Ascending aorta (tissue), 2 donors: Measurements from ENCODE around the gene SDS. TPM values are rescaled to one million over a fixed set of nuclear protein-coding genes. Genes with fewer than 3 reads are reported as not detected.

Experiments used
- DNase-seq, 2 donors: peaks; one replicate each; pipeline ENCODE4 v3.0.0-alpha.2; 2019; ENCODE audit warnings: low spot score in 2 of 2
- H3K27ac ChIP-seq, 2 donors: fragments of 200-600 bp; sonication (generic); one replicate each; pipeline ENCODE4 v1.5.1; 2016 to 2017; ENCODE audit warnings: mild to moderate bottlenecking in 1 of 2
- H3K27me3 ChIP-seq: fragments of 200-600 bp; sonication (generic); one replicate; pipeline ENCODE4 v1.5.1; 2017
- H3K36me3 ChIP-seq, 2 donors: fragments of 200-600 bp; sonication (generic); one replicate each; pipeline ENCODE4 v1.5.1; 2016
- H3K4me1 ChIP-seq, 2 donors: fragments of 200-600 bp; sonication (generic); one replicate each; pipeline ENCODE4 v1.5.1; 2016 to 2017; ENCODE audit warnings: mild to moderate bottlenecking in 1 of 2
- H3K4me3 ChIP-seq, 2 donors: fragments of 200-600 bp; sonication (generic); one replicate each; pipeline ENCODE4 v1.5.1; 2016 to 2017; ENCODE audit warnings: mild to moderate bottlenecking in 1 of 2
- H3K9me3 ChIP-seq, 2 donors: fragments of 200-600 bp; sonication (generic); one replicate each; pipeline ENCODE4 v1.5.1; 2016
- intact Hi-C: fragments of 100-400 bp; cut with DNase I; formaldehyde crosslinking; loops from one replicate; pipeline ENCODE4 v1.15.1; 2023
- total RNA-seq: library from RNA; depleted of rRNA; stranded (reverse); fragments of >200 nt; gene quantifications from one replicate; pipeline ENCODE4 v1.1.0, GENCODE V29; 2016
- TF ChIP-seq, protein P1 (sequence below), 3 experiments: fragments of 200-600 bp in 2 of 3; fragments of 450-650 bp in 1 of 3; sonication (generic) in 2 of 3; IDR thresholded peaks; one replicate each; pipeline ENCODE4 v1.5.1; 2016 to 2019; ENCODE audit warnings: antibody characterized with exemption in 3 of 3, mild to moderate bottlenecking in 1 of 3, moderate library complexity in 1 of 3

SDS gene
- total RNA-seq, 1 donor from 2014 or later = 34.5 TPM

- no peaks in the 10 kb centered on the region for H3K9me3 ChIP-seq
- intact Hi-C loops = loop anchor here (10.0 kb wide), 1 partner anchor 236 kb away; the partner anchor contains the start of genes DDX54 and RITA1
- no peak overlapping the region for H3K27ac ChIP-seq
- DNase-seq = no peak
- no peak overlapping the region for H3K4me3 ChIP-seq
- H3K27me3 ChIP-seq = no peaks in the 10 kb centered on the region
- peaks cover 0 to 6% of the 10 kb centered on the region in 2 donors for H3K4me1 ChIP-seq
- no peaks in the 10 kb centered on the region for H3K36me3 ChIP-seq
- TF ChIP-seq, protein P1, sequence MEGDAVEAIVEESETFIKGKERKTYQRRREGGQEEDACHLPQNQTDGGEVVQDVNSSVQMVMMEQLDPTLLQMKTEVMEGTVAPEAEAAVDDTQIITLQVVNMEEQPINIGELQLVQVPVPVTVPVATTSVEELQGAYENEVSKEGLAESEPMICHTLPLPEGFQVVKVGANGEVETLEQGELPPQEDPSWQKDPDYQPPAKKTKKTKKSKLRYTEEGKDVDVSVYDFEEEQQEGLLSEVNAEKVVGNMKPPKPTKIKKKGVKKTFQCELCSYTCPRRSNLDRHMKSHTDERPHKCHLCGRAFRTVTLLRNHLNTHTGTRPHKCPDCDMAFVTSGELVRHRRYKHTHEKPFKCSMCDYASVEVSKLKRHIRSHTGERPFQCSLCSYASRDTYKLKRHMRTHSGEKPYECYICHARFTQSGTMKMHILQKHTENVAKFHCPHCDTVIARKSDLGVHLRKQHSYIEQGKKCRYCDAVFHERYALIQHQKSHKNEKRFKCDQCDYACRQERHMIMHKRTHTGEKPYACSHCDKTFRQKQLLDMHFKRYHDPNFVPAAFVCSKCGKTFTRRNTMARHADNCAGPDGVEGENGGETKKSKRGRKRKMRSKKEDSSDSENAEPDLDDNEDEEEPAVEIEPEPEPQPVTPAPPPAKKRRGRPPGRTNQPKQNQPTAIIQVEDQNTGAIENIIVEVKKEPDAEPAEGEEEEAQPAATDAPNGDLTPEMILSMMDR (IDR thresholded peaks at IDR 0.05) = no peak
Measured at GRCh38 chr12:113420996-113421595, 17.4 kb upstream of the SDS start.

DNA sequence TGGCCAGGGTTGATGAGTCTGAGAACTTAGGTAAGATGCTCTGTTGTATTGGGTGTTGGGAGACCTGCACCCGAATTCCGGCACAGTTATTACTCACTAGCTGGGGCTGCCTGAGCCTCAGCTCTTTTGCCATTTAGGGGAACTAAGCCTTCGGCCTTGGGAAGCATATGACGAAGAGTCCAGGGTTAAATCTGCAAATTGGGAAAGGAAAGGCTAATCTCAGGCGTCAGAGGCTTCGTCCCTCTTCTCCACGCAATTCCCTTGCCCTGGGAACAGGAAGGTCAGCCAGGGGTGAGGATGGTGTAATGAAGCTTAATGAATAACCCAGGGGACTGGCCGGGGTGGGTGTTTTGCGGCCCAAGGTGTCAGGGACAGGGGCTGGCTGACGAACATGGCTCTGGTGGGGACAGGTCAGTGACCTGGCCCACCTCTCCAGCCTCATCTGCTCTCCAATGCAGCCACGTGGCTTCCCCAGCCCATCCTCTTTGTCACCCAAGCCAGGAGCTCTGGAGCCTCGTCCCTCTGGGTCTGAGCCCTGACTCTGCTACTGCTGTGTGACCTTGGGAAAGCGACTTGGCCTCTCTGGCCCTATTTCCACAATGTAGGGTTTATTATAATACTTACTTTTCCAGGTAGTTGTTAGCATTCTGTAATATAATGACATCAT, 14.7 kb upstream of the SDS start:
- Histone ChIP-seq H3K4me3 (no peak overlapping the region), H3K9me3 (no peaks in the 10 kb centered on the region), H3K27me3 (no peaks in the 10 kb centered on the region), H3K4me1 (peaks cover 0 to 6% of the 10 kb centered on the region in 2 donors), H3K27ac (no peak overlapping the region), H3K36me3 (no peaks in the 10 kb centered on the region)
- intact Hi-C loops = no loop called here
- peak in 1 of 2 donors; percentile 76 for DNase-seq
- TF ChIP-seq, protein P1 (IDR thresholded peaks at IDR 0.05) = no peak

- intact Hi-C loops = no loop called here
- H3K36me3 ChIP-seq = no peaks in the 10 kb centered on the region
- H3K9me3 ChIP-seq = no peaks in the 10 kb centered on the region
- no peaks in the 10 kb centered on the region for H3K27me3 ChIP-seq
- DNase-seq = peak in 1 of 2 donors; percentile 24
- TF ChIP-seq, protein P1 (IDR thresholded peaks at IDR 0.05) = no peak
- H3K4me1 ChIP-seq = no peaks in the 10 kb centered on the region
- H3K4me3 ChIP-seq = no peak overlapping the region
- no peak overlapping the region for H3K27ac ChIP-seq
Measured at GRCh38 chr12:113416091-113416754, 12.5 kb upstream of the SDS start.

GRCh38 chr12:113414519-113415038, 10.9 kb upstream of the SDS start:
- intact Hi-C loops = no loop called here
- no peaks in the 10 kb centered on the region for H3K4me1 ChIP-seq
- TF ChIP-seq, protein P1 (IDR thresholded peaks at IDR 0.05) = no peak
- no peak overlapping the region for H3K27ac ChIP-seq
- no peaks in the 10 kb centered on the region for H3K36me3 ChIP-seq
- no peak overlapping the region for H3K4me3 ChIP-seq
- H3K27me3 ChIP-seq = no peaks in the 10 kb centered on the region
- no peak for DNase-seq
- no peaks in the 10 kb centered on the region for H3K9me3 ChIP-seq

DNA sequence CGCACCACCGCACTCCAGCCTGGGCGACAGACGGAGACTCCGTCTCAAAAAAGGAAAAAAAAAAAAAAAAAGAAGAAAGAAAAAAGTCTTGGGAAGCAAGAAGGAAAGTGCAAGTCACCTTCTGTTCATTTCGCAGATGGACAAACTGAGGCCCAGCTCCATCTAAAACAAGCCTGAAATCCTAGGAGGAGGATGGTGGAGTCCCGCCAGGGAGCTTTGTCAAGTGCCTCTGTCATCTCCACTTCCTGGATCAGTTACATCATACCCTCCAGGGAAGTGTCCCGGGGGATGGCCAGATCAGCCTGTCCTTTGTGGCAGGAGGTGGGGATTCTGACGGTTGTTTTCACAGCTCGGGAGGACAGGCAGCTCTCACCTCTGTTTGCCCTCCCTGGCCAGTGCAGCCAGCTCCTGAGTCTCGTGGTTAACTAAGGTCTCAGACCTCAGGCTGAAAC, 9.8 kb upstream of the SDS start:
- DNase-seq = no peak
- TF ChIP-seq, protein P1 (IDR thresholded peaks at IDR 0.05) = no peak
- H3K9me3 ChIP-seq = no peaks in the 10 kb centered on the region

More for the DNA sequence above, 9.8 kb upstream of the SDS start:
- no peak overlapping the region for H3K4me3 ChIP-seq
- no peak overlapping the region for H3K27ac ChIP-seq
- no peaks in the 10 kb centered on the region for H3K36me3 ChIP-seq
- H3K4me1 ChIP-seq = no peaks in the 10 kb centered on the region
- intact Hi-C loops = no loop called here
- H3K27me3 ChIP-seq = no peaks in the 10 kb centered on the region
